GM12875 (cell line): ENCODE measurements around the gene OSBPL5.
"Not testable (repeated sequence)": the region's sequence is repeated elsewhere in the genome, so short reads cannot be mapped to it uniquely, and the experiment has no call there.

ENCODE experiments used
- H3K4me3 ChIP-seq: one replicate; pipeline ENCODE4 v1.5.1; 2011; ENCODE audit warnings: low read depth, low read length, control low read depth
- TF ChIP-seq, protein P1 (sequence below): IDR thresholded peaks from 2 replicates; pipeline ENCODE4 v1.5.1; 2011; ENCODE audit warnings: low read depth, mild to moderate bottlenecking, control low read depth, inconsistent platforms, low read length, moderate library complexity, borderline replicate concordance; ENCODE audit not compliant: insufficient read depth

OSBPL5 gene

GRCh38 chr11:3170044-3170755, 5.1 kb upstream of the OSBPL5 start:
- TF ChIP-seq, protein P1, sequence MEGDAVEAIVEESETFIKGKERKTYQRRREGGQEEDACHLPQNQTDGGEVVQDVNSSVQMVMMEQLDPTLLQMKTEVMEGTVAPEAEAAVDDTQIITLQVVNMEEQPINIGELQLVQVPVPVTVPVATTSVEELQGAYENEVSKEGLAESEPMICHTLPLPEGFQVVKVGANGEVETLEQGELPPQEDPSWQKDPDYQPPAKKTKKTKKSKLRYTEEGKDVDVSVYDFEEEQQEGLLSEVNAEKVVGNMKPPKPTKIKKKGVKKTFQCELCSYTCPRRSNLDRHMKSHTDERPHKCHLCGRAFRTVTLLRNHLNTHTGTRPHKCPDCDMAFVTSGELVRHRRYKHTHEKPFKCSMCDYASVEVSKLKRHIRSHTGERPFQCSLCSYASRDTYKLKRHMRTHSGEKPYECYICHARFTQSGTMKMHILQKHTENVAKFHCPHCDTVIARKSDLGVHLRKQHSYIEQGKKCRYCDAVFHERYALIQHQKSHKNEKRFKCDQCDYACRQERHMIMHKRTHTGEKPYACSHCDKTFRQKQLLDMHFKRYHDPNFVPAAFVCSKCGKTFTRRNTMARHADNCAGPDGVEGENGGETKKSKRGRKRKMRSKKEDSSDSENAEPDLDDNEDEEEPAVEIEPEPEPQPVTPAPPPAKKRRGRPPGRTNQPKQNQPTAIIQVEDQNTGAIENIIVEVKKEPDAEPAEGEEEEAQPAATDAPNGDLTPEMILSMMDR: no peak
- no peak overlapping the region for H3K4me3 ChIP-seq

GRCh38 chr11:3169255-3170043, 4.3 kb upstream of the OSBPL5 start:
- no peak overlapping the region for H3K4me3 ChIP-seq

DNA sequence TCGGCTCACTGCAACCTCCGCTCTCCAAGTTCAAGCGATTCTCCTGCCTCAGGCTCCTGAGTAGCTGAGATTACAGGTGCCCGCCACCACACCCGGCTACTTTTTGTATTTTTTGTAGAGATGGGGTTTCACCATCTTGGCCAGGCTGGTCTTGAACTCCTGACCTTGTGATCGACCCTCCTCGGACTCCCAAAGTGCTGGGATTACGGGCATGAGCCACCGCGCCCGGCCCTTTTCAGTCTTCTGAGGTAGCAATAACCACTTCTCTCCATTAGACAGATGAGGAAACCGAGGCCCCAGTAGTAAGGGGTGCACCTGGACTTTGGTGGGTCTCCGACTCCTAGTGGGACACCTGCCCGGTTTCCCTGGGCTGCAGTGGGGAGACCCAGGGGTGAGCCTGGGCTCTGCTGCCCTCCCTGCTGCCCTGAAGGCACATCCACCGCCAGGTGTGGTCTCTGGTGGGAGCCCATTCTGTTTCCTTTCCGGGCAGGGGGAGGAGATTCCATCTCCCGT, 3.7 kb upstream of the OSBPL5 start:
- H3K4me3 ChIP-seq: not testable (repeated sequence)

More at GRCh38 chr11:3169255-3170043, 4.3 kb upstream of the OSBPL5 start:
- TF ChIP-seq, protein P1: no peak

GRCh38 chr11:3167143-3168119, 2.3 kb upstream of the OSBPL5 start:
- TF ChIP-seq, protein P1: no peak
- no peak overlapping the region for H3K4me3 ChIP-seq

GRCh38 chr11:3166268-3167142, 1.4 kb upstream of the OSBPL5 start:
- H3K4me3 ChIP-seq: no peak overlapping the region
- TF ChIP-seq, protein P1: no peak

DNA sequence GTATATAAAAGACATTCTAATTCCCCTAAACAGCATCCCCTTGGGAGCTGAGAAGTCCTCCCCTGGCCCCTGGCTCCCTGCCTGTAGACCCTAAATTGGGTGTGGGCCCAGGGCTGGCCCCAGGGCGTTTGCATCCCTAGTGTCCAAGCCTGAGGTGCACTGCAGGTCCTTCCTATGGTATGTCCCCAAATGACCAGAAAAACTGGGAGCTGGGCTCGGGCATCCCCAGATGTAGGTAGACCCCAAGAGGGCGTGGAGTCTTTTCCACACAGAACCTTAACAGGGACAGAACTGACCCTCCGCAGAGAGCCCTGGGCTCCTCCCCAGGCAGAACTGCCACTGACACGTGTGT, 782 bp upstream of the OSBPL5 start:
- H3K4me3 ChIP-seq: no peak overlapping the region
- TF ChIP-seq, protein P1: no peak
